Measurements from ENCODE around the gene DLST. TPM values are rescaled to one million over a fixed set of nuclear protein-coding genes. Genes with fewer than 3 reads are reported as not detected.

Gene DLST
- polyA plus RNA-seq, 1 donor (not counting 4 experiments of a cell fraction or from before 2014, with no cell fraction given), result 114 TPM

DNA sequence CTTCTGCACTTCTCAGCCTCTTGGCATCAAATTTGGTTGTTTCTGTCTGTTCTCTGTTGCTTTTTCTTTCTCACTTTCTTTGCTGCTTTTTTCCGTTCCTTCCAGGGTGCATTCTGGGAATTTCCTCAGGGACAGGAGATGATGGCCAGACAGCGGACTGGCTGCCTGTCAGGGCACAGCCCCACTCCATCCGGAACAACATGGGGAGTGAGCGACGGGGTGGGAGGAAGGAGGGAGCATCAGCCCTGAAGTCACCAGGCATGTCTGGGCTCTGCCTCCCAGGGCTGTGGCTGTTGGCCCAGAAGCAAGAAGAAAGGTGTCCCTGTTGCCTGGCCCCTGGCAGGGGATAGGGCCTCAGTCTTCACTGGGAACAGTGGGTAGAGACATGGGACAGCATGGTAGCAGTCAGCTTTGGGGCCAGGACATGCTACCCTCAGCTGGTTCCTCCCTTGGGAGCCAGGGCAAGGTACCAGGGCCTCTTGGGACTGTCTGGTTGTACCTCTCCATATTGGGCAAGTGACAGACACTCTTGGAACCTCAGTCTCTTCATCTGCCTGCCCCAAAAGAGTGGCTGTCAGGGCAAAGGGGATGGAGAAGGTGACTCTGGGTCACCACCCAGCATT lies 65.1 kb downstream of the DLST start:
- TF ChIP-seq EZH2 (IDR thresholded peaks at IDR 0.05; ENCODE audit: low read length), result no peak
- TF ChIP-seq, protein P1, sequence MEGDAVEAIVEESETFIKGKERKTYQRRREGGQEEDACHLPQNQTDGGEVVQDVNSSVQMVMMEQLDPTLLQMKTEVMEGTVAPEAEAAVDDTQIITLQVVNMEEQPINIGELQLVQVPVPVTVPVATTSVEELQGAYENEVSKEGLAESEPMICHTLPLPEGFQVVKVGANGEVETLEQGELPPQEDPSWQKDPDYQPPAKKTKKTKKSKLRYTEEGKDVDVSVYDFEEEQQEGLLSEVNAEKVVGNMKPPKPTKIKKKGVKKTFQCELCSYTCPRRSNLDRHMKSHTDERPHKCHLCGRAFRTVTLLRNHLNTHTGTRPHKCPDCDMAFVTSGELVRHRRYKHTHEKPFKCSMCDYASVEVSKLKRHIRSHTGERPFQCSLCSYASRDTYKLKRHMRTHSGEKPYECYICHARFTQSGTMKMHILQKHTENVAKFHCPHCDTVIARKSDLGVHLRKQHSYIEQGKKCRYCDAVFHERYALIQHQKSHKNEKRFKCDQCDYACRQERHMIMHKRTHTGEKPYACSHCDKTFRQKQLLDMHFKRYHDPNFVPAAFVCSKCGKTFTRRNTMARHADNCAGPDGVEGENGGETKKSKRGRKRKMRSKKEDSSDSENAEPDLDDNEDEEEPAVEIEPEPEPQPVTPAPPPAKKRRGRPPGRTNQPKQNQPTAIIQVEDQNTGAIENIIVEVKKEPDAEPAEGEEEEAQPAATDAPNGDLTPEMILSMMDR (optimal IDR thresholded peaks at IDR 0.05 in 1 of 3, IDR thresholded peaks at IDR 0.05 in 1 of 3, conservative IDR thresholded peaks at IDR 0.05 in 1 of 3; ENCODE audit: extremely low read depth in 1 of 3, insufficient read depth in 2 of 3, low read length in 3 of 3), result no peak
- Histone ChIP-seq H3K27me3 (ENCODE audit: control insufficient read depth, extremely low read depth, insufficient read depth, low read length) (no peaks in the 10 kb centered on the region), H3K9ac (ENCODE audit: control insufficient read depth, extremely low read depth, insufficient read depth, low read length) (peak overlapping the region; percentile 8), H3K4me2 (ENCODE audit: control insufficient read depth, extremely low read depth, insufficient read depth, low read depth, low read length) (peak overlapping the region; percentile 55), H3K4me1 (ENCODE audit: control insufficient read depth, extremely low read depth, insufficient read depth, low read length) (peaks cover 35% of the 10 kb centered on the region), H4K20me1 (ENCODE audit: control insufficient read depth, extremely low read depth, insufficient read depth, low read length) (peaks cover 2% of the 10 kb centered on the region), H3K4me3 (ENCODE audit: control insufficient read depth in 2 of 3, extremely low read depth in 1 of 3, insufficient read depth in 2 of 3, low read depth in 1 of 3, low read length in 3 of 3) (no peak overlapping the region), H2AFZ (ENCODE audit: control insufficient read depth, low read length) (peak overlapping the region; percentile 27), H3K9me3 (ENCODE audit: control insufficient read depth, low read depth, low read length) (no peaks in the 10 kb centered on the region), H3K9me1 (ENCODE audit: control insufficient read depth, extremely low read depth, insufficient read depth, low read length) (no peaks in the 10 kb centered on the region), H3K36me3 (ENCODE audit: control insufficient read depth in 2 of 2, extremely low read depth in 1 of 2, insufficient read depth in 2 of 2, low read length in 2 of 2) (peaks cover 19 to 34% of the 10 kb centered on the region in 2 experiments), H3K79me2 (ENCODE audit: control insufficient read depth, insufficient read depth, low read length) (no peaks in the 10 kb centered on the region), H3K27ac (ENCODE audit: control insufficient read depth, insufficient read depth, low read length) (peak overlapping the region; percentile 25)
- DNase-seq (ENCODE audit: low read depth, low spot score) (no peak), FAIRE-seq (peak; percentile 85)
- dilution Hi-C loops (cut with MboI; ENCODE audit: extremely low pct_ligation_motif_present, low sequenced_read_pairs), result no loop called here

DNA sequence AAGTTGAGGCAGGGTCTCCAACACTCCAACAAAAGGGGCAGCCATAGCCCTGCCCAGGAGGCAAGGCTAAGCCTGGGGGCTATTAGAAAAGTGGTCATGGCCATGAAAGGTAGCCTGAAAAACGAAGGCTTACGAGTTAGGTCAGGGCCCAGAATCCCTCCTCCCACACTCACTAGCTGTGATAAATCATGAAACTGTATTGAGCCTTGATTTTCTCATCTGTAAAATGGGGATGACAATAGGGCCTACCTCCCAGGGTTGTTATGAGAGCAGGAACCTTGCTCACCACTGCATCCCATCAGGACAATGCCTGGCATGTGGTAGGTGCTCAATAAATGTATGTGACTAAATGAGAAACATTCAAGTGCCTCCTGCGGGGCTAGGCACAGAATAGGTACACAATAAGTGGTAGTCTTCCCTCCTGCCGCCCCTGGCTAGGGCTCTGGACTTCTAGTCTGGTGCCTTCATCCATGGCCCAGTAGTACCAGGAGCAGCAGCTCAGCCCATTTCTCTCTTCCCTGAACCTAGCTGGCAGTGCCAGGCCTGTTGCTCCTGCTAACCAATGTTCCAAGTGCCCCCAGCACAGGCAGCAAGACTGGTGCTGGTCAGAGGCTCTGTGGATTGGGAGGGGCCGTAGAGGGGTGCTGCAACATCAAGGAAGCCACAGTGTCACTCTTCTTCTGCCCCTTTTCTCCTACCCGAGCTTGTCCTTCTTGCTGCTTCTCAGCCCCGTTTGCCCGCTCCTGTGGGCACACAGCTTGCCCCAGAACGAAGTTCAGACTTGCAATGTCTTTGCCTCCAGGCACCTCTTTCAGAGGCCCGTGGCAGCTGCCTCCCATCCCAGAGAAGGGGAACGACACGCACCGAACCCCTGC lies 65.9 kb downstream of the DLST start:
- no peak overlapping the region for H3K27ac ChIP-seq (ENCODE audit: control insufficient read depth, insufficient read depth, low read length)
- FAIRE-seq (peak; percentile 23), DNase-seq (ENCODE audit: low read depth, low spot score) (no peak)
- H3K4me3 ChIP-seq (ENCODE audit: control insufficient read depth in 2 of 3, extremely low read depth in 1 of 3, insufficient read depth in 2 of 3, low read depth in 1 of 3, low read length in 3 of 3), result no peak overlapping the region
- peaks cover 2% of the 10 kb centered on the region for H4K20me1 ChIP-seq (ENCODE audit: control insufficient read depth, extremely low read depth, insufficient read depth, low read length)
- H3K9ac ChIP-seq (ENCODE audit: control insufficient read depth, extremely low read depth, insufficient read depth, low read length), result no peak overlapping the region
- no peak overlapping the region for H2AFZ ChIP-seq (ENCODE audit: control insufficient read depth, low read length)
- H3K4me1 ChIP-seq (ENCODE audit: control insufficient read depth, extremely low read depth, insufficient read depth, low read length), result peaks cover 30% of the 10 kb centered on the region
- H3K4me2 ChIP-seq (ENCODE audit: control insufficient read depth, extremely low read depth, insufficient read depth, low read depth, low read length), result peak overlapping the region; percentile 52
- no peaks in the 10 kb centered on the region for H3K27me3 ChIP-seq (ENCODE audit: control insufficient read depth, extremely low read depth, insufficient read depth, low read length)
- H3K9me1 ChIP-seq (ENCODE audit: control insufficient read depth, extremely low read depth, insufficient read depth, low read length), result no peaks in the 10 kb centered on the region
- H3K9me3 ChIP-seq (ENCODE audit: control insufficient read depth, low read depth, low read length), result no peaks in the 10 kb centered on the region
- peaks cover 21 to 38% of the 10 kb centered on the region in 2 experiments for H3K36me3 ChIP-seq (ENCODE audit: control insufficient read depth in 2 of 2, extremely low read depth in 1 of 2, insufficient read depth in 2 of 2, low read length in 2 of 2)
- dilution Hi-C loops (cut with MboI; ENCODE audit: extremely low pct_ligation_motif_present, low sequenced_read_pairs), result no loop called here
- TF ChIP-seq, protein P1 (optimal IDR thresholded peaks at IDR 0.05 in 1 of 3, IDR thresholded peaks at IDR 0.05 in 1 of 3, conservative IDR thresholded peaks at IDR 0.05 in 1 of 3; ENCODE audit: extremely low read depth in 1 of 3, insufficient read depth in 2 of 3, low read length in 3 of 3), result no peak
- TF ChIP-seq EZH2 (IDR thresholded peaks at IDR 0.05; ENCODE audit: low read length), result no peak
- H3K79me2 ChIP-seq (ENCODE audit: control insufficient read depth, insufficient read depth, low read length), result peaks cover 5% of the 10 kb centered on the region
